ENCODE results near the gene GSAP.

Gene GSAP

DNA sequence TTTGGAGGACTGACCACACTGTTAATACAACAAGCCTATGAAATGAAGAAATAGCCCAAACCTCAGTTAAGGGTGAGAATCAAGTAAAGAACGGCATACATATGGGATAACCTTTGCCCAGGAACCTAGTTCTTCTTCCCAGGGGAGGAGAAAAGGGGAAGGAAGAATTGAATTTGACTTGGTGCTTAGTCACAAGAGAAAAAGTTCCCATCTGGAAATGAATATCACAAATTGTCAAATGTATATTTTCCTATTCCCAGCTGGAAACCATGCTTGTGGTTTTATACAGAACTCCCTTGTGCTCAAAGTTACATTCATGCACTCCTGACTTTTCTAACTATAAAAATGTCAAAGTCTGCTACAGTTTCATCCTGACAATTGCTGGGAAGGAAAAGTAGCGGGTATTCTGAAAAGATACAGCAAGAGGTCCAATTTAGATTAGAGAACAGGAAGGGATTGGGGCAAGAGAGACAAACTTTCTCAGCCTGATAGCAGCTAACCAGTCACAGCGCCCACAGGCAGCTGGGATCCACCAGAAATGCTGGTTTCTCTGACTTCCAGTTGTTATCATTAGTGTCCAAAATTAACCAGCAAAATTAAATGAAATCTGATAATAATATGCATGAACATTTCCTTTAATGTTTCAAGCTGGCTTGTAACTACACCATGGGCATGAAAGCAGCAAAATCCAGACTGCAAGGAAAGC lies 18.6 kb upstream of the GSAP start:
- no peak for DNase-seq (ENCODE audit: low read depth)

DNA sequence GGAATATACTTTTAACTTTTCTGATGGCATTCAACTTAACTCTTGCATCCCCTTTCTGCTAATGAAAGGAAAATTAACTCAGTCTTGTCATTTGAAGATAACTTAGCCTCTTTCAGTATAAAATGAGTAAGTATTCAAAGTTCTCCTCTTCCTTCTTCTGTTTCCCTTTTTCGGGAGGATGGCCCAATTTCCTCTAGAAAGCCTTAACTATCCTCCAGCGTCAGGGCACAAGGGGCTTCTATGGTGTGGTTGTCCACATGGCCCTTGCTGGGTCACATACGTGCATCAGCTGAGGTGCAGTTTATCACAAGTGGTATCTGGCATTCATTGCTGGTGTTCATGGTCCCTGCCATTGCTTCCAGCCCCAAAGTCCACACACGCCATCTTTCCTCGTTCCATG lies 17.8 kb upstream of the GSAP start:
- DNase-seq (ENCODE audit: low read depth), result no peak

DNA sequence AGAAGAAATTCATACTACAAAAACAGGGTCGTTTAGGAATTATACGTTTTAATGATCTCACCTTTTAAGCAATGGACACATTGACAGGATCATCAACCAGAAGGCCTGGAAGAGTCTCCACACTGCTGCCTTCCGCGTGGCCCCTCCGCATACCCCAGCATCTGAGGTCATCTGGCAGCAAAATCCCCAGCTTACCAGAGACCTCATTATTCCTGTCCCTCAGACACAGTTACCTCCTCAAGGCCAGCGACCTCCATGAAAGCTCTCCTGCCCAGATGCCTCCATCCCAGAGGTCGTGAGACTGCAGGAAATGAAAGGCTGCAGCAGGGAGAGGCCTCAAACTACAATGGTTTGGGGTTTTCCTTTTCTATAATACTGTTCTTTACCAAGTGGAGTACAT lies 14.8 kb upstream of the GSAP start:
- no peak for DNase-seq (ENCODE audit: low read depth)

DNA sequence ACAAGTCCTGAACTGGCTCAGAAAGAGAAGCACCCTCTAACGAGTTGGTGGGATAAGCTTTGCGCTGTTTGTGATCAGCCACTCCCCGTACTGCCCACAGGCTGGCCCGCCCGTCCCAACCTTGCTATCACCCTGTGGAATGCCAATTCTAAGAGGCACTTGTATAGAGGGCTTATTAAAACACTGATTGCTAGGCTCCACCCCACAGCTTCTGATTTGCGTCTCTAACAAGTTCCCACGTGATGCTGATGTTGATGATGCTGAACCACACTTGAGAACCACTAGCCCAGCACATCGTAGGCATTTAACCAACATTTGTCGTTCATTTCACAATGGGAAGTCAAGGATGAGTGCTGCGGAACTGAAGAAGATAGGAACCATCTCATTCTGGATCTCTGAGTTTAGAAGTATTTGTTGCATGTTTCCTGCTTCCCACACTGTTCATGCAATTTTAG lies 12.7 kb upstream of the GSAP start:
- no peak for DNase-seq (ENCODE audit: low read depth)

DNA sequence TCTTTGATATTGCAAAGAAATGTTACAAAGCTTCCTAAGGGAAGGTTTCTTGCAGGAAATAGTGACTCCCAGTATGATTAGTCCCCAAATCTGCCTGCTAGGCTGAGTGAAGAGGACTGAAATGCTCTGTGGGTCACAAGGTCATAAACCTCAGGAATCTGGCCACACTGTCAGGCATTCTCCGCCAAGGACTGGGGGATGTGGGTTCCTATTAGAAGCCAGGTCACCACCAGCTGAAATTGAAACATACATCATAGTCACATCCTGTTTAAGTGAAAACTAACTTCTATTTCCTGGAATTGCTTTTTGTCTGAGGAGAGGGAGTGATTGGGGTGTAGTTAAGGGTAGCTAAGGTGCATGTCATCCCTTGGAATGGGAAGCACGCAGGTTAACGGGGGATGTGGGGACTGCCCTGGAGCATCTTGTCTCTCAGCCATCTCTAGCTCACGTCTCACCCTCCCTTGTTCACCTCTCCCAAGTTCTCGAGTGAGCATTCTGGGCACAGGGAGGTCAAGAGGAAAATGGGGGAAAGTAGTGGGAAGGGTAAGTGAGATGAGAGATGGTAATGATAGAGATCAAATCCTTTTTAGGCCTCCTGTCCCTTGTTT lies 12.0 kb upstream of the GSAP start:
- DNase-seq (ENCODE audit: low read depth), result peak; percentile 41

DNA sequence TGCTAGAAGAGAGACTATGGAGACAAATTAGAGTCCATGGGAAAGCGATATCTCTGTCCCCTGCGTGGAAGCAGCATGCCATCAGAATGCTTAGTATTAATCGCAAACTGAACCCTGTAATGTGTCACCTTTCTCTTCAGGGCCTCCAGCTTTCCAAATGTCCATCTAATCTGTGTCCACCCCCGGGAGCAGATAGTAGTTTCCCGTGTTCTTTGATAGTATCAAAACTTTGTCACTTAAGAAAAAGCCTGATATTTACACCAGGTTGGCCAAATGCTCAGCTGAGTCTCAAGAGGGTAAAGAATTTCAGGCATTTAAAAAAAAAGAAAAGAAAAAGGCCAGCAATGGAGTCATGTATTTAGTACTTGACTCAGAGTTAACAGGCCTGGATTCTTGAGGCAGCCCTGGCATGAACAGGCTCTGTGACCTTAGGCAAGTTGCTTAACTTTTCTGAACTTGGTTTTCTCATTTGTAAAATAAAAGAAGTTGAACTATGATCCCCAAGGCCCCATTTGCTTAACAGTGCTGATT lies 10.4 kb upstream of the GSAP start:
- DNase-seq (ENCODE audit: low read depth), result peak; percentile 69

DNA sequence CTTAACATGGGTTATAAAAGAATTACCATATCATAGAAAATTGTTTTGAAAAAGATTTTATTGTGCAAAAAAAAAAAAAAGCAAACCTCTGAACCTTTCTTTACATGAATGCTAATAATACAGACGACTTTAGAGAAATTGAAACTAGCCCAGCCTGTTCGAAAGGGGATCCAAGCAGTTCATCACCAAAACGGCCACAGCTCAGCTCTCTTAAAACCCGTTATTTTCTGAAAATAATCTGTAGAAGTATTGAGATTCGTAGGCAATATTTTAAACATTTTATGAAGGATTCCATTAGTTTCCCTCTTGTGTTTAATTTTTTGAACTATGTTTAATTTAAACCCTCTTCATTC lies 9.9 kb upstream of the GSAP start:
- no peak for DNase-seq (ENCODE audit: low read depth)

DNA sequence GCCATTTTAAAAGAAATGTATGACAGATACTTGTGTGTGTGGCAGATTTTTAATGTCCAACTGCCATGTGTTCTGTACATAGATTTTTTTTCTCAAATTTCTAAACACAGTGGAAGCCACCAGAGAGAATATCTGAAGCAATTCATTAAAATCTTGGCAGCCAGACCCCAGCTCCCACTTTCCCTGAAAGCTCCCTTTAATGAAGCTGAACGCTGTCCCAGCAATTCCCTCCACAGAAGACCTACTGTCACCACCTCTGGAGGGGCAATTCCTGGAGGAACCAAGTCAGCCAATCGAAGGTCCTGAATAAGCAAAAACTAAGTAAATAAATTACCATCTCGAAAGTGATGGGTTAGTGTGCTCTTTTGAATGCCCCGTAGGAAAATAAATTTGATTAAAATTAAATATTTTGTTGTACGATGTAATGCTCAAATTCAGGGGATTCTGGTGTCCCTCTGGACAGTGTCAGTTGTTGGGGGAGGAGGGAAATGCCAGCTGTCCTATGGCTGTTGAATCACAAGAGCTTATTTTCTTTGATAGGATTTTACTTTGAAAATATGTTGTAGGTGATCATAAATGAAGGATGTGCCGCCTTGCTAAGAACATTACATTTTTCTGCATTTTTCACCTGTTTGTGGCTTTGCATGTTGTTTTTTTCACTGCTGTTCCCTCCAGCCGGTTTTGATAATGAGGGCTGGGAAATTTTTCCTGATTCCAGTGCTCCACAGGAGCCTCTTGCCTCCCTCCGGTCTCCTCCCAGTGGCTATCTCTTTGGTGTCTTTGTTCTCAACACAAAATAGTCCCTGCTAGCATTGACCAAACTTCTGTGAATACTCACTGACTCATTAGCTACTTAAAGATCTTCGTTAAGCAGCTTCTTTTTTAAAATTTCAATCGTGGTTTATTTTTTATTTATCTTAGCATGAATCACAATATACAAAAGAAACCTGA lies 9.2 kb upstream of the GSAP start:
- DNase-seq (ENCODE audit: low read depth), result peak; percentile 47

DNA sequence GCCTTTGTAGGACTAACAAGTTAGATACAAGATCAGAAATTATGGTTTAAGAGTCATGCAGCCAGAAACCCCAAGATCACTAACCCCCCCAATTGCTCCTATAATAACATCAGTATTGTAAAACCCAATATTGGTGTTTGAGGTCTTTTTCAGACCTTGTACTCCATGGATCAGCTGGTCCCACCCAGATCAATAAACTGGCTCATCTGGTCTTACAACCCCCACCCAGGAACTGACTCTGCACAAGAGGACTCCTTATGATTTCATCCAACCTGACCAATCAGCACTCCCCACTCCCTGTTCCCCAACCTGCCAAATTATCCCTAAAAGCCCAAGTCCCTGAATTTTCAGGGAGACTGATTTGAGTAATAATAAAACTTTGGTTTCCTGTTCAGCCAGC lies 6.4 kb upstream of the GSAP start:
- no peak for DNase-seq (ENCODE audit: low read depth)

DNA sequence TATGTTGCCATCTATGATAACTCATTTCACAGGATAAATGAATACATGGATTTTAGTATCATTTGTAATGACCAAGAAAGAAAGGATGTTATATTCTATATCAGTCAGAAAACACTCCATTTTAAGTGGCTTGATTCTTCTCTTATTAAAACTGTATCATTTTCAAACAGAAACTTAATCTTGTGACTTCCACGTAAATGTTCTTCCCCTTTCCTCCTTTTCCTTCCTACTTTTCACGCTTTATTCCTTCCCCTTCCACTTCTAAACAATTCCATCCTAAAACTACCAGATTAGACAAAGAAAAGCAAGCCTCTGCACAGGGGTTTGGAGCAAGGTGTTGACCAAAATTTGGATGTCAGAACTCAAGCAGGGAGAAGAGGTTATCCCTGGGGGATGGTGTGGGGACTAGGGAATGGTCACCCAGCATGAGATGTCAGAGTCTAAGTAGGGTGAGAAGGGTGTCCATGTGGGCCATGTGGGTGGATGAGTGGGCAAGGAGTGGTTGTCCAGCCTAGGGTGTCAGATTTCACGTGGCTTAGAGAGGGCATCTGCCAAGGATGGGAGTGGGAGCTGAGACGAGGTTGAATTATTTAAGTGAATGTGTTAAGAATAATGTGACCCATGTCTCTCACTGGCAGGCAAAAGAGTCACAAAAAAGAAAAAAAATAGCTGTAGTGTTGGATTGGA lies 5.0 kb upstream of the GSAP start:
- no peak for DNase-seq (ENCODE audit: low read depth)

DNA sequence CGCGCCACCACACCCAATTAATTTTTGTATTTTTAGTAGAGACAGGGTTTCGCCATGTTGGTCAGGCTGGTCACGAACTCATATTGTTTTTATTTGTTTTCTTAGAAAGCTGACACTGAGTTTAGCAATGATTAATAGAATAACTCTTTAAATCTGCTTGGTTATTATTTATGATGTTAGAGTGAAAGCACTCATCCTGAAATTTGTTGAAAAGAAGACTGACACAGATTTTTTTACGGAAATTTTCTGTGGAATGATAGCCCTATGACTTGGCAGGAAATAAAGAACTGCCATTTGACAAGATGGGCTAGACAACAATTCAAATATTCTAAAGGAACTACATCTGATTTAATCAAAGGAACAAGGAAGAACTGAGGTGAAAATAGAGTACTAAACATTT lies 4.3 kb upstream of the GSAP start:
- no peak for DNase-seq (ENCODE audit: low read depth)

DNA sequence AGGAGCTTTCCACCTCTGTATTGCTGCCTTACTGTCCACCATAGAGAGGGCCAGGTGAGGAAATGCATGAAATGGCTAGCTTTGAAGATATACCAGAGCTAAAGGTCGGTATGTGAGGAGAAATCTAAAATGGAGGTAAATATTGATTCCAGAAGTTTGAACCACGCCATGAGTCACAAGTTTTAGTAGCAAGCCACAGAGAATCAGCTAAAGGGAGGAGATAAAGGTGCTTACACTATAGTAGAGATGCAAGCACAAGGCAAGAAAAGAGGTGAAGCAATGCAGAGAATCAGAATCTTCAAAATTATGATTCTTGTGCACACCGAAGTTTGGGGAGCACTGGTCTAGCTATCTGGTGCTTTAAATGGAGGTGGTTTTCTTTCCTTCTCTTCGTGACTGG lies 3.0 kb upstream of the GSAP start:
- DNase-seq (ENCODE audit: low read depth), result no peak

DNA sequence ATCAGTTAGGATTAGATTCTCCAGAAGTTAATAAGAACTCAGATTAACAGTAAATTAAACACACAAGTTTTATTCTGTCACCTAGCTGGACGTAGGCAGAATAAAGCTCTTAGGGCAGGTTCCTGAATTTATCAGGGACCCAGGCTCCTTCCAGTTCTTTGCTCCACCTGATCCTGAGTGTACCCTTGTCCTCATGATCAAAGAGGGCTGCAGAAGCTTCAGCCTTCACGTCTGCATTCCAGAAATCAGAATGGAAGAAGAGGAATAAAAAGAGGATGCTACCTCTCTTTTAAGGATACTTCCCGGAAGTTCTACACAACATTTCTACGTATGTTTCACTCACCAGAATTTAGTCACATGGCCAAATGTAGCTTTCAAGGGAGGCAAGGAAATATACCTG lies 1.7 kb upstream of the GSAP start:
- no peak for DNase-seq (ENCODE audit: low read depth)

DNA sequence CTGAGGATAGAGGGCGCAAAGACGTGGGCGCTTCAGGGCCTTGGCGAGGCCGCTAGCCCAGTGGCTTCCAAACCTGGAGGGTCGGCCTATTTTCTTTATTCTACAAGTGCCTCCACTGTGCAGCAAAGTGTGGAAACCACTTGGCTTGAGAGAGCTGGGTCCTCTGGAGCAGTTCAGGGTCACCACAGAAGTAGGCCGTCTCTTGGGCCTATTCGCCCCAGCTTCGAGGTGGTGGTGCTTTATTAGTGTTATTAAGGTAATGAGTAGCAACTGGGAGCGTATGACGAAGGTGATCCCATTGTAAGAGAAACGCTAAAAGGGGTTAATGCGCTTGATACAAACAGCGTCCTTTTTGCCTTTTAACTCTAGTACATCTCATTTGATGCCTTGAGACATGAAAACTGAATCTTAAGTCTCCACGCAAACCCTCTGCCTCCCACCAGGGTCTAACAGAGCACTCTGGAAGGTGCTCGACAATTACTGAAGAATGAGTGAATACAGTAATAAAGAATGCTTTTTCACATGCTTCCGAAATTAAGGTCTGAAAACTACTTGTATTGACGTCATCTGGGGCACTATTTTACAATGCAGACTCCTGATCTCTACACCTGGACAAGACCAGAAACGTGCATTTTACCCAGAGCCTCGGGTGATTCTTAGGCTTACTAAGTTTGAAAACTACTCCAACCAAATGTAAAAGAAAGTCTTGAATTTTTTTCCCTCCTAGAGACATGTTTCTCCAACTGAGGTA lies 647 bp upstream of the GSAP start:
- DNase-seq (ENCODE audit: low read depth), result no peak

DNA sequence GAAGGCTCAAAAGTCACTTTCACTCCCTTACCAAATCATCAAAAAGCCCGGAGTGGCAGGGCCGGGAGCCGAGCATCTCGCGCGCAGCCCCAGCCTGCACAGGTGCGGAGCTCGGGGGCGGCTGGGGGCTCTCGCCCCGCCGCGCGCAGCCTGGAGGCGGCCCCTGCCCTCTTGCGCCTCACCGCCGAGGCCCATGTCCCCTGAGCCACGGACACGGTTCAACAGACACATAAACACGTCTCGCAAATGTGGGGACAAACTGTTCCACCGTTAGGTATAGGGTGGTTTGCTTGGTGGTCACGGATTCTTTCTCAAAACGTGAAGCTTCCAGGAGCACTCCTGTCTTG lies 700 bp downstream of the GSAP start:
- no peak for DNase-seq (ENCODE audit: low read depth)

DNA sequence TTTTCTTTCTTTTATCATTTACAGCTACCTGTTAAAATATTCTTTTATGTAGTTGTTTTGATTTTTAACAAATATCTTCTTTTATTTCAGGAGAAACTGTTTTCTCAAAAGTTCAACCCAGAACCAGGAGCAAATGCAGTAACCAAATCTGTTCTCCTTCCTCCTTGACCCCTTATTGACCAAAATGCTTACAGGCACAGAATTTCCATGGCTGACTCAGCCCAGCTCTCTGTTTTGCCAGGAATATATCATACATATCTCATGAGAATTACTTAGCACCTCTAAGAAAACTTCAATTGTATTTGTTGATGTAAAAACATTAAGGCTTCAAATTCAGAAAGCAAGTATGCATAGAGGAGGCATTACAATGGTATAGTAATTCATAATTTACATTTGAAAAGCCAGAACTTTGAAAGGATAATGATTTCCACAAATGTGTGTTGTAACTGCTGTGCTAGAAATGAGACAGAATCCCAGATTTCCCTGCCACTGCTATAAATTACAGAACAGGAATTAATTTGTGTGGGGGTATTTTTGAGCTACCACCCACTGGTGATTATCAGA lies 2.2 kb downstream of the GSAP start:
- peak; percentile 24 for DNase-seq (ENCODE audit: low read depth)

DNA sequence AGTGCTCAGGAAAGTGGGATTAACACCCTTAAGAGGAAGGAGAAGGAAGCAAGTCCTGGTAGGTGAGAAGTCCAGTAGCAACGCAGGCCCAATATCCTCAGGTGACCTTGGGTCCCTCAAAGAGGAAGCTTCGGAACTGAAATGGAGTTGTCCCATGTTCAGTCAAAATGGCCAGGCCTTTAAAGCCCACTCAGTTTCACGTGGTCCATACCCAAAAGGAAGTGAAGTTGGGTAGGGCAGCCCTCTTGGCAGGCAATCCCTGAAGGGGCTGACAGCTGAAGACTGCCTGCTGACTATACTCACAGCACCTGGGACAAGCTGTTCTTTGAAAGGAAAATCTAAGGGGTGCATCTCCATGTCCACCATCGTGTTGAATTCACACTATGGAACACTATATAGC lies 3.0 kb downstream of the GSAP start:
- no peak for DNase-seq (ENCODE audit: low read depth)

DNA sequence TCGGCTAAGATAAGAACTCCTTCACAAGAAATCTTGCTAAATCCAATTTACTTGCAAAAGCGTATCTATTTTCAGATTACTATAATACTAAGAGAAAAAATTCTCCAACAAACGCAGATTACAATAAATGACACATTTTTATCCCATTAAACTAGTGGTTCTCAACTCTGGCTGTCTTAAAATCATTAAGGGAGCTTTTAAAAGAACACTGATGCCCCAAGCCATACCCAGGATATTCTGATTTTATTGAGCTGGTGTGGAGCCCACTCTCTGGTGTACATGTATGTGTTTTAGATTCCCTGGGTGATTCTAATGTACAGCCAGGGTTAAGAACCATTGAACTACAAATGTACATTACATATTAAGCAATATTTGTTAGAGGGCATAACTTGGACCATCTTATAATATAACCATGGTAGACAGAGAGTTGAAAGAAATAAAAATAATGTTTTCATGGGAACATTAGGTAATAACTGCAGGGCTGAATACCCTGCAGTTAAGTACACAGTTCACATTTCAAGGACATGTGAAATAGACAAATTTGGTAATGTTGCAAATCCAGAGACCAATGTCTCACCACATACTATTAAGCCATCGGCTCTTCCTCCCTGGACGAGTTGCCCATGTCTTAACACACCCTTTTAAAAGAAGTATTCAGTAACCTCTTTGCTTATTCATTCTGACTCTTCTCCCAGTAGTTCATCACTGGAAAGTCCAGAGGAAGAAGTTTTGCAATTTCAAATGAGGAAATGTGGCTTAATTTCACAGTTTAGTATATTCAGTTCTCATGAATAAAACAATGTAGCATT lies 6.2 kb downstream of the GSAP start:
- DNase-seq (ENCODE audit: low read depth), result peak; percentile 96

DNA sequence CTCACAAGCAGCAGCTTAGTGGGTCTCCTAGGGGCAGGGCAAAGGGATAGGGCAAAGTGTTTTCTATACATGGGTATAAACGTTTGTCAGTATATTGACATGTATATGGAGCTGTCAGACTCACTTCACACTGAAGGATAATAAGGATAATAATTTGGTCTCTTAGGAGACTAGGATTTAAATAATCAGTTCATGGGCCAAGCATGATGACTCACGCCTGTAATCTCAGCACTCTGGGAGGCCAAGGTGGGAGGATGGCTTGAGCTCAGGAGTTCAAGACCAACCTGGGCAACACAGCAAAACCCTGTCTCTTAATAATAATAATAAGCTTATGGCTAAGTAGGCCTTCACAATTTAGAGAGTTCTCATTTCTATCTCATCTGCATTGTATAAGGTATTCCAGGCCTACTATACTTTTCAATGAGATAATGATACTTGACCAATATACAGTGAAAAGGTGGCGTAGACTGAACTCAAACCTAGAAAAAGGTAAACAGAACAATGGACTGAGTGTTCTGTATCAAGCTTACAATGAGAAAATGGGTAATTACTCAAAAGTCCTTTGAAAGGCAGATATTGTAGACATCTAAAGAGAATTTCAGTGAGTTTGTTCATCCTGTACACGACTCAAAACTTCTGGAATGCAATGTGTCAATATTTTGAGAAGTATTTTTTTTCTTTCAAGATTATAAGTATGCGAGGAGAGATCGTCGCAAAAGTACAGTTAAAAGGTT lies 7.0 kb downstream of the GSAP start:
- DNase-seq (ENCODE audit: low read depth), result peak; percentile 48

DNA sequence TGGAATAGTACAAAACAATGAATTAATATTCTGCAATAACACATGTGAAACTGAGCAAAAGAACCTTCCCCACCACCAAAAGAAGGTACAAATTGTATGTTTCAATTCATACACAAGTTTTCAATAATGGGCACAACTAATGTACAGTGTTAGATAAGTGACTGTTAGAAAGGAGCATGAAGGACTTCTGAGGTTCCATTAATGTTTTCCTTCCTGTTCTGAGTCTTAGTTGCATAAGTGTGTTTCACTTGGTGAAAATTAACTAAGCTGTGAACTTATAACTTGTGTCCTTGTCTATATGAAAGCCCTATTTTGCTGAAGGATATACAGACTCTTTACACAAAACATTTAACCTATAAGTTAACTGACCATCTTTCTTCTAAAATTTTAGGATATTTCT lies 8.2 kb downstream of the GSAP start:
- DNase-seq (ENCODE audit: low read depth), result no peak
